GM19395 (cell line): Measurements from ENCODE around the gene MOB1B.

Experiments
- ATAC-seq: cut with Tn5 transposase; IDR thresholded peaks from one replicate; pipeline ENCODE4 v1.9.1; 2021; ENCODE audit warnings: mild to moderate bottlenecking, moderate library complexity; ENCODE audit not compliant: unreplicated experiment

Gene MOB1B

GRCh38 chr4:70914000-70914399 is 11.8 kb downstream of the MOB1B start:
- no peak for ATAC-seq

- no peak for ATAC-seq
Observed at GRCh38 chr4:70914631-70915030, 12.5 kb downstream of the MOB1B start.

GRCh38 chr4:70915036-70915815 is 13.1 kb downstream of the MOB1B start:
- ATAC-seq = no peak

DNA sequence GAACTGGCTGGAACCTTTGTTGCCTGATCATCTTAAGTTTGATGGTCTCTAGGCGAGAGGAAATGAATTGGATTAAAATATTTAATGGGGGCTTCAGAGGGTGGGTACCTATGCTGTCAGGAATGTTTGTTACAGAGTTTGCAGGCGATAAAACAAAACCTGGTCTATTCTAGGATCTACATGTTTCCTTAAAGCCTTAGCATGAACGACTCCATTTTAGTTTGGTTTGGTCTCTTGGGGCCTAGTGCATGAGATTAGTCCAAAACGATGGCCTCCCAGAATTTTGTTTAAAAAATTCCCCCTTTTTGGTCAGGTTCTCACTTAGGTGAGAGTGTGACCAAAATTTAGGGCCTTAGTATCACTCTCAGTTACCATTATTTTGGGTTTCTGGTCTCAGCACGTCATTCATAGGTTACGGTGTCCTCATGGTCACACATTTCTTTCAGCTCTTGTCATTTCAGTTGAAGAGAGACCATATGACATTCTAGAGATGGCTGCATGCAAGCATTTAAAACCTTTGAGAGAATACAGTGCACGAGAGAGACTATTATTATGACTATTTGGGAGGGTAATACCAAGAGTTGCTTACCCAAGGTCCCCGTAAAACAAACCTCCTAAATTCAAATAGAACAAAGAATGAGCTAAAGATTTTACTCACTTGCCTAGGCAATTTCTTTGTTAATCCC is 13.8 kb downstream of the MOB1B start:
- no peak for ATAC-seq

DNA sequence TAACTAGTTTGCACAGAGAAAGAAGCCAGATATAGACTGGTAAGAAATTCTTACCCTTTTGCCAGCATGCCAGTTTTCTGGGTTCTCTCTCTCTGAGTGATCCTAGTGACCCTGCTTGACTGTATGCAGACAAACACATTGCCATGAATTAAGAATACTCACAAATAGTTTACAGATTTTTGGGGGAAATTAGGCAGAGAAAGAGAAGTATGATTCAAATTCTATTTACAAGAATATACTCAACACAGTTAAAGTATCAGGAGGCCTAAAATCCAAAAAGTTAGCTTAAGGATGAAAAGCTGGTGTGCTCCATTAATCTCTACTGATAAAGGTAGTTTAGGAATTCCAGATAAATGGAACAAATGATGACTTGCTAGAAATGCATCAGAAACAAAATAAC is 18.4 kb downstream of the MOB1B start:
- ATAC-seq = no peak

DNA sequence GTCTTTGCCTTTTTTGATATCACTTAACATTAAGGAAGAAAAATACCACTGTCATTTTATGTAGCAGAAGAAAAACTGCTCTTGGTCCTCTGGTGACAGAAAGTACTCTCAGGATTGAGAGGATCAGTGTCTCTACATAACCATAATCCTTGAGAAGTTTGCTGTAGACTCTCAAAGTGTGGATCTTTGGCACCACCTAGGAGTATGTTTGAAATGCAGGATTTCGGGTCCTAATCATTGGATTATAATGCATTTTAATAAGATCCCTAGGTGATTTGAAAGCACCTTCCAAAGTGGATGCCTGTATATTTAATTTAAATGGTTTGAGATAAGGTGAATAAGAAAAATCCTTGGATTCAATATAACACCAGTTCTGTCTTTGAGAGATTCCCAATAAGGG is 23.2 kb downstream of the MOB1B start:
- no peak for ATAC-seq

GRCh38 chr4:70925899-70926635 is 23.9 kb downstream of the MOB1B start:
- peak; percentile 81 for ATAC-seq

GRCh38 chr4:70927502-70928137 is 25.5 kb downstream of the MOB1B start:
- ATAC-seq = peak; percentile 43

DNA sequence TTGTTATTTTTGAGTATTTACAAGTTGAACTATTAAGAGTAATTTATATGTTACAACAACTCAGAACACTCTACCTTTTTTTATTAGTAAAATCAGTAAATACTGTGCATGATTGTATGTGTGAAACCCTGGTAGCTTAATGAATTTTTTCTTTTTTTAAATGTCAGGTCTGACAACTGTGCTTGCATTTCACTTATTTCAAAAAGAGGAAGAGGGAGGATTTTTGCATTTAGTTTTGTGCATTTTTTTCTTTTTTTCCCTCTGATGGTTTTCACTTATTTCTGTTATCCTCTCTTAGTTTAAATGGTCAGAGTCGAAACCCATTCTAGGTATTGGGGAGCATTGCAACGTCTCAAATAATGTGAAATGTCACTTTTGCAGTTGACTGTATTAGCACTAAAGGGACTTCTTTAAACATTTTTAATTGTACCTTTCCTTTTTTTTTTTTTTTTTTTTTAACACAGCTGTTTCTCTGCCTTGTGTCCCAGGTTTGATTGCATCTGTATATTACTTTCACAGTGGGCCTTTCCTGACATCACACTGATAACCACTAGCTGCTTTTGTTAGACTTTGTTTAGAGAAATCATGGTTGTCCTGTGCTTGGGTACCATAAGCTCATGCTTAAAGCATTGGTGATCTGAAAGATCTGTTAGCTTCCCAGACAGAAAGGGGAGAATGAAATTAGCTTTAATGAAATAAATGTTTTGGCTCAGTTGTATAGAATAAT is 28.5 kb downstream of the MOB1B start:
- no peak for ATAC-seq

DNA sequence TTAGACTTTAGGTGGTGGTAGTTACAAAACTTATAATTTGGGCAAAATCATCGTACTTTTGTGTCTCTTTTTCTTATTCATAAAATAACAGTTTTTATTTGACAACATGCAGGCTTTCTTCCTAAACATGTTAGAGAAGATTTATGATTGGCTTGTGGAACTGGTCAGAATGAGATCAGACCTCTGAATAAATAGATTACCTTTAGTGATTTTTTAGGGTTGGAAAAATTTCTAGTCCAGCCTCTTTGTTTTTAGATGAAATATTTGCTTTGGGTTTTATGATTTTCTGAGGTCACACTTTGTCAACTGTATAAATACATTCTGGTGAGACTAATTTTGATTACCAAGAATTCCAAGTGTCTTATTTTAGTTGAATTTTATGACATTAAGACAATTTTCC is 29.2 kb downstream of the MOB1B start:
- ATAC-seq = no peak

DNA sequence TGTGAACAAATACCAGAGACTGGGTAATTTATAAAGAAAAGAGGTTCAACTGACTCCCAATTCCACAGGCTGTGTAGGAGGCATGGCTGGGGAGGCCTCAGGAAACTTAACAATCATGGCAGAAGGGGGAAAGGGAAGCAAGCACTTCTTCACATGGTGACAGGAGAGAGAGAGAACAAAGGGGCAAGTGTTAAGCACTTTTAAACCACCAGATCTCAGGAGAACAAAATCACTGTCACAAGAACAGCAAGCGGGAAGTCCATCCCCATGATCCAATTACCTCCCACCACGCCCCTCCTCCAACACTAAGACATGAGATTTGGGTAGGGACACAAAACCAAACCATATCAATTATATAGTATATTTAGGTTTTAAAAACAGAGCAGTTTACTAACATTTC is 30.8 kb downstream of the MOB1B start:
- no peak for ATAC-seq

GRCh38 chr4:70935038-70935695 is 33.0 kb downstream of the MOB1B start:
- no peak for ATAC-seq

DNA sequence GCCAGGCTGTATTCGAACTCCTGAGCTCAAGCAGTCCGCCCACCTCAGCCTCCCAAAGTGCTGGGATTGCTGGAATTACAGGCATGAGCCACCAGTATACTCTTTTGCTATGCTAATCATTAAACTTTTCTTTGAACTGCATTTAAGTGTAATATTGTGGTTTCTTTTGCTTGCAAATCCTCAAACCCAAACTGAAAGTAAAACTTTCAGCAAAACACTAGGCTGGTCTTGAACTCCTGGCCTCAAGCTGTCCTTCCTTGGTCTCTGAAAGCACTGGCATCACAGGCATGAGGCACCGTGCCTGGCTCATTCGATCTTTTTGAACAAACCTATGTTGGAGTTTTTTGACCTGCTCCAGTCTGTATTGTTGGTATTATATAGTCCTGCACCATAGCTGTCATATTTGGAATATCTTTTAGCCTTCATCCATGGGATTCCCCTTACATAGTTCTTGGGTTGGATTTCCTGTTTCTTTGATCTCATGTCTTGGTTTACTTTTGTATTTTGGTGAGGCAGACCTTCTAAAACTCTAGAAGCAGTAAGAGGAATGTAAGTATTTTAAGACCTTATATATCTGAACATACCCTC is 34.1 kb downstream of the MOB1B start:
- ATAC-seq = no peak

DNA sequence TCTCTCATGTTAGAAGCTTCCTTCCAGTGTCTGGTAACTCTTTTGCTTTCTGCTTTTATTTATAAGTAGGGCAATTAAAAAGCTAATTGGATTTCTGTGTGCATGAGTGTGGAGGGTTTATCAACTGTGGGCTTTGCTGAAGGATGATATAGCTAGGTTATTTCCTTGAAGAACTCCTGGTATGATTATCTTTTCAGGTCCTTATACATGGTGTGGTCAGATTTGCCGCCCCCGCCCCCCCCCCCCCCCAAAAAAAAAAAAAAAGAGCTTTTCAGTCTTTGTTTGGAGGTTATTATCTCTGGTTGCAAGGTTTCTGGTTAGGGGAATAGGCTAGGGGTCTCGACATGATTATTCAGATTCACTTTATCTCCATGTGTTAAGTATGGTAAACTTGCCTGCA is 35.9 kb downstream of the MOB1B start:
- no peak for ATAC-seq

DNA sequence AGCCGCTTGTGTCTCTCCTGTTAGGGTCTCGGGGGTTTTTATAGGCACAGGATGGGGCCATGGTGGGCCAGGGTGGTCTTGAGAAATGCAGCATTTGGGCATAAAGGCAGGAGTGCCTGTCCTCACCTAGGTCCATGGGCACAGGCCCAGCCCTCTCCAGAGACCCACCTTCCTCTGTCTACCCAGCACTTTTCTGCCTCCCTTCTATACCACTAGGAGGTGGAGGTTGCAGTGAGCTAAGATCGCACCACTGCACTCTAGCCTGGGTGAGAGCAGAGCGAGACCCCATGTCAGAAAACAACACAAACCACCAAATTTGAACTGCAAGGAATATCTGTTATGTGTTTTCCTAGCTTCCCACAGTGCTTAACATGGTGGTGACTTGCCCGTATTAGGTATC is 38.0 kb downstream of the MOB1B start:
- no peak for ATAC-seq

- ATAC-seq = peak; percentile 76
Observed at GRCh38 chr4:70943114-70943513, 40.9 kb downstream of the MOB1B start.

DNA sequence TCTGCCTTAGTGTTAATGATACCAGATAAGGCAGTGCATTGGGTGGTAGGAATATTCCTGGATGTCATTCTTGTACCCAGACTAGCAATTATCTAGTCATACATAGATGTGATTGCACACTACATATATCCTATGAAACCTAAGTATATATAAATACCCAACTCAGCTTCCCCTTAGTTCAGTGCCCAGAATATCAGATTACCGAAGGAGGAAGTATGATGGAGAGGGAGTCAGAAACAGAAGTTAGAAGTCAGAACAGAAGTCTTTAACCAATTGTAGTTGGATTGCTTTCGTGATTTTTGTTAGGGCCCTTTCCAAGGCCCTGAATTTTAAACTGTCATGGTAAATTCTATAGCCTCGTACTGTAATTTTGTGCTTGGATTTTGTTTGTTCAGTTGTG is 42.9 kb downstream of the MOB1B start:
- ATAC-seq = peak; percentile 59

DNA sequence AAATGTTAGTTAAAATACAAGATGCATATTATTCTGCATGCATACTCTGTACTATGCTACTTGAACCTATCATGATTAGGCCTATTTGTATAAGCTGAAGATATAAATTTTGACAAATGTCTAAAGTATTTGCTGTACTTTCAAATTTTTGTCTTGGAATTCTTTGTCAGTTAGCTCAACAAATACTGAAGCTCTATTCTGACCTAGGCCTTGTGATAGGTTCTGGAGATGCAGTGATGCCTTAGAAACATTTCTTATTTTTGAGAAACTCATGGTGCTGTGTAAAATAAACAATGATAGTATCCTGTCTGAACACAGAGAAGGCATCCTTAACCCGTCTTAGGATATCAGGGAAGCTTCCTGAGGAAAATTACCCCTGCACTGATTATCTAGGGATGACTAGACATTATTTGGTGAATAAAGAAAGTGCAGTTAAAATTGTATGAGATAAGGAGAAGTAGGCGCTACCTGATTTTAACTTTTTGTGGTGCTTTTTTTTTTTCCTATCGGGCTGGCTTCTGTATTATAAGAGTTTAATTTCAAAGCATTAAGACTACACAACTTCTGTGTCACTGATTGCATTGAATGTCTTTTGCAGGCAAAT is 43.4 kb downstream of the MOB1B start:
- no peak for ATAC-seq

GRCh38 chr4:70946939-70947338 is 44.8 kb downstream of the MOB1B start:
- no peak for ATAC-seq
